HG03457 (cell line): Measurements from ENCODE around the gene SLAMF6.

Source experiments
- ATAC-seq: cut with Tn5 transposase; IDR thresholded peaks from one replicate; pipeline ENCODE4 v1.9.1; 2021; ENCODE audit warnings: moderate number of reproducible peaks; ENCODE audit not compliant: unreplicated experiment

SLAMF6 gene

DNA sequence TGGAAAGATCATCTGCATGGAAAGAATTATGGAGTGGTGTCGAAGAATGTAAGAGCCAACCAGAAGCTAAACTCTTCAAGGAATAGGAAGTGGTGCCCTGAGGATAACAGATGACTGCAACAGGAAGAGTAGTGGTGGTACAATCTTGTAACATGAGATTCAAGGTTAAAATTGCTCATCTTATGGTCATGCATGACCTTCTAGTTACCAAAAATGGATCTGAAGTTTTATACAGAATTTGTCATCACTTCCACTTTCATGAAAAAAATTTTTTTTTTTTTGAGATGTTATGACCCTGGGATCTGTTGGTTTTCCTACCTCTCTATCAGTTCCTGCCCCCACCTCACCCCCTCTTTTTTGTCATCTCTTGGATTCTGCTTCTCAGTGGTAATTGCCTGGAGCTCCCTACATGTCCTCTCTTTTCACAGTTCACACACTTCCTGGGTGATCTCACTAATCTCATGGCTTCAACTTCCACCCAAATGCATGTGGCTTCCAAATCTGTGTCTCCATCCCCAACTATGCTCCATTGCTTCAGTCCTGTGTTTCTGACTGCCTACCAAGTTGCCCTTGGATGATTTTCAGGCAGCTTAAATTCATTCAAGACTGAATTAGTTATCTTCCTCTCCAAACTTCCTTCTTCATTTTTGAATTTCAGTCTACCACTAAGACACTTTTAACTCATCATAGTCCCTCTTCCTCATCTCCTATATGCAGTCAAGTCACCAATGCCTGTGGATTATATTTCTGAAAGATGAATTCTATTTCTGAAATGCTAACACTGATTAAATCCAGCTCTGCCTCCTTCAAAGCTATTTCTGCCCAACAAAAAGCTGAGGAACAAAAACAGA is 48.4 kb downstream of the SLAMF6 start:
- ATAC-seq: no peak

DNA sequence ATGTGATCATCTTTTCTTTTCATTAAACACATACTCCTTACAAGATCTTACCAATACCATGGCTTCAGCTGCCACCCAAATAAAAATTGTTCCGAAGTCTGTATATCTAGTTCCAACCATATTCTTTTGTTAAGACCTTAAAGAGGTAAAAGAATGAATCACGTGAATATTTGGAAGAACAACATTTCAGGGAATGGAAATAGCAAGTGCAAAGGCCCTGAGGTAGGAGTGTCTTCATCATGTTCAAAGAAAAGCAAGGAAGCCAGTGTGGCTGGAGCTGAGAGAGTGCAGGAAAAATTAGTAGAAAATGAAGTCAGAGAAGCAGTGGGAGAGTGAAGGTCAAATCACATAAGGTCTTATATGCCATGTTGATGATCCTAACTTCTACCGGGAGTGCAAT is 50.9 kb downstream of the SLAMF6 start:
- no peak for ATAC-seq

DNA sequence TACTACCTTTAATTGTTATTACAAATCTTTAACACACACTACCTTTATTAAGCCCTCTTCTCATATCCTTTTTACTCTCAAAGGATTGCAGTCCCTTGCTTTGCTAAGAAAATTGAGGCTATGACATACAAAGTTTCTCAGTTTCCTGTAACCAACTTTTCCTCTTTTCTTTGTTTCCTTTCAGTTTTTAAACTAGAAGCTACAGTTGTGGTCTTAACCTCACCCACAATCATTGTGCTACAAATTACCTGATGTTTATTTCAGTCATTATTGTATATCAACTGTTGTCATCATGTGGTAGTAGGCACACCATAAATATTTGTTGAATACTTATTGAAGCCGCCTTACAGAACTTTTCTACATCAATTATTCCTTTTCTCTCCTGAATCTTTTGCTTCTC is 51.8 kb downstream of the SLAMF6 start:
- ATAC-seq: no peak

DNA sequence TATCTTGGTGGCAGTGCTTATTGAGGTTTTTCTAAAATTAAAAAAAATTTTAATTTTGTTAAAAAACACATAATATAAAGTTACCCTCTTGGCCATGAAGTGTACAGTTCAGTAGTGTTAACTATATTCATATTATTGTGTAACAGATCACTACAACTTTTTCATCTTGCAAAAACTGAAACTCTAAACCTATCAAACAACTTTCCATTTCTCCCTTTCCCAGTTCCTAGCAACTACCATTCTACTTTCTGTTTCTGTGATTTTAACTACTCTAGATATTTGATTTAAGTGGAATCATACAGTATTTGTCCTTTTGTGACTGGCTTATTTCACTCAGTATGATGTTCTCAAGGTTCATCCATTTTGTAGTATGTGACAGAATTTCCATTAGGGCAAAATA is 55.5 kb downstream of the SLAMF6 start:
- no peak for ATAC-seq

DNA sequence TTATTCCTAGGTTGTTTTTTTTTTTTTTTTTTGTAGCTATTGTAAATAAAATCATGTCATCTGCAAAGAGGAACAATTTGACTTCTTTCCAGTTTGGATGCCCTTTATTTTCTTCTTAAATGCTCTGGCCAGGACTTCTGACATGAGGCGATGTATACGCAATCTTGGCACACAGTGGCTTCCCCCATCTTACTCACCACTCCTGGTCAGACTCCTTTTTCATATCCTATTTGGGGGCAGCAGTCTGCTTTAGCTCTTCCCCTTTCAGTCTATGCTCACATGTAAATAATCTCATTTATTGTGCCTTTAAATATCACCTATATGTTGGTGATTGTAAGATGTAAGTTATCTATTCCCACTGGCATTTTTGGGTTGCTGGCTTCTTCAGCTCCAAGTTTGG is 56.1 kb downstream of the SLAMF6 start:
- no peak for ATAC-seq

DNA sequence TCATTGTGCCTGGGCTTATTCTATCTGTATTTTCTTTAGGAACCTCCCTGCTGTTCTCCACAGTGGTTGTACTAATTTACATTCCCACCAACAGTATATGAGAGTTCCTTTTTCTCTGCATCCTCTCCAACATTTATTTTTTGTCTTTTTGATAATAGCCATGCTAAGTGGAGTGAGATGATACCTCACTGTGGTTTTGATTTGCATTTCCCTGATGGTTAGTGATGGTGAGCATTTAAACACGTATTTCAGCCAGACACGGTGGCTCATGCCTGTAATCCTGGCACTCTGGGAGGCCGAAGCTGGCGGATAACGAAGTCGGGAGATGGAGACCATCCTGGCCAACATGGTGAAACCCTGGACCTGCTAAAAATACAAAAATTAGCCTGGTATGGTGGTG is 57.9 kb downstream of the SLAMF6 start:
- ATAC-seq: no peak

DNA sequence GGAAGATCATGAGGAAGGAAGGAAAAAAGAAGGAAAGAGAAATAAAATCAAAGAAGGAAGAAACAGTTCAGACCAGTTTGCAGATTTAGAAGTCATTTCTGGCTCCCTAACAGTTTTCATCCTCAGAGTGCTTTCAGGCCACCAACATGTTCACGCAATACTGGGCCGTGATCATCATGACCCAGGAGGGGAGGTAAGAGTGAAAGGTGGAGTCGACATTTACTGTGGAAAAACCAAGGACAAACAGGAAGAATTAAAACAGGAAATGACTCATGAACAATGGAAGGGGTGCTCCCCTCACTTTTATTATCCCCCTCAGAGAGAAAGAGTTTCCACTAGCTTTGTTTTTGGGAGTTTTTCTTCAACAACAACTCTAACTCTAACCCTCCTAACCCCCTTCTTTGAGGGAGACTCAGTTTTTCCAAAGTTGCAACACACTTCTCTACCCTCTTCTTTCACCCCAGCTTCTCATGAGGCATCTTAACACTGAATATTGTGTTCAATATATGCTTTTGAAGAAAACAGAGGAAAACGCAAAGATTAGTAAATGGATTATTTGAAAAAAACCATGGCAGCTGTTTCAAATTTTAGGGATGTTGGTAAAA is 62.3 kb downstream of the SLAMF6 start:
- no peak for ATAC-seq

DNA sequence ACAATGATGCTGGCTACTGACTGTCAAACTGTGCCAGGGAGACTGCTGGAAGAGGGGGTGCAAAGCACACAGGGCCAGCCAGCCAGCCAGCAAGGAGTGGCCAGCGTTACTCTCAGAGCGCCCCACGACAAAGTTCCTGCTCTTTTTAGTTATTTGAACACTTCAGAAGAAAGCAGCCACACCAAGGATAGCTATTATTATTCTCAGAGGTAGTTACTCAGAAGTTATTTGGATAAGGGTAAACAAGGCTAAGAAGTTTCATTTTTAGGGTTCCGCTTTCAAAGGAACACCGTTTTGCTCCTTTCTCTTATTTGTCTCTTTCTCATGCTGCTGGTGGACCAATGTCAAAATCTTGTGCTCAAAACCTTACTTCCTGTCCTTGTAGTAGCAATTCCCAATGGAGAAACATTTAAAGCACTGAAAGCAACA is 62.8 kb downstream of the SLAMF6 start:
- ATAC-seq: no peak

DNA sequence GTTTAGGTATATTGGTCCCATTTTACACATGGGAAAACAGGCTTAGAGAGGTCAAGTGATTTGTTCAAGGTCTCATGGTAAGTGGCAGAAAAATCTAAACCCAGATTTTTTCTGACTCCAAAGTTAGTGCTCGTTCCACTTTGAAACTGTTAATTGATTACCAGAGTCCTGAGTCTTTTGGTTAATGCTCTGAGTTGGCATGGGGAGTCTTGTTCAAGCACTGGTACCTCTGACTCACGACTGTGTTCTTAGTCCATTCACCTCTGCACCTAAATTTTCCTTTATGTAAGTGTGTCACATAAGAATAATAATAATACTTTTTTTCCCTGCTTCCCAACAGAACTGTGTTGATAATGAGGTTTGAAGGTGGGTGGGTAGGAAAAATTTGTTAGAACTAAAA is 63.4 kb downstream of the SLAMF6 start:
- ATAC-seq: no peak

DNA sequence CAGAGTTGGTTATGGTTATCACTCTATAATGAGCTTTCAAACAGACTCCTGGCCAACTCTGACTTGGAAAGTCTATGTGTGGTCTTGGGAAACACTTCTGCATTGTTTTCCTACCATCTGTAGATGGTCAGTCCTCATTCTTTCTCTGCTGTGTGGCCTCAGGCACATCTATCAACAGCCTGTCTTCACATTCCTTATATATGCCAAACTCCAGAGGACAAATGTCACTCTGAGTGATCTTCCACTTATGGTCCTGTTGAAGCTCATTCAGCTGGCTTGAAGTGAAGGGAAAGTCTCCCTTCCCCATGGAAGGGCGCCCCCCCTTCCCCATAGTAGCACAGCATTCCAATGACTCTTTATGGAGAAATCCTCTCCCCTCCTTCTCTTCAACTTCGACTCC is 64.0 kb downstream of the SLAMF6 start:
- ATAC-seq: no peak

DNA sequence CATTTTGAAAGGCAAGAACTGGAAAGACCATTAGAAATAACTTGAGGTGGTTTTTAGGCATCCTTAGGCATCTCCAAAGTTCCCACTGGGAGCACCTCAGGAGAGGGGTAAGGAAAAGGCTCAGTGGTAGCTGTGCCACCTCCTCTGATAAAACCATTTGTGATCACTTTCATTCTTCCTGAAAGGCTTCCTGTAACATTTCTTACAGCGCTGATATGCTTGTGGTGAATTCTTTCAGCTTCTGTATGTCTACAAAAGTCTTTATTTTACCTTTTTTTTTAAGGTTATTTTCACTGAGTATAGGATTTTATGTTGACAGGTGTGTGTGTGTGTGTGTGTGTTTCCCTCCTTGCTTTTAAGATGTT is 67.9 kb downstream of the SLAMF6 start:
- ATAC-seq: no peak

DNA sequence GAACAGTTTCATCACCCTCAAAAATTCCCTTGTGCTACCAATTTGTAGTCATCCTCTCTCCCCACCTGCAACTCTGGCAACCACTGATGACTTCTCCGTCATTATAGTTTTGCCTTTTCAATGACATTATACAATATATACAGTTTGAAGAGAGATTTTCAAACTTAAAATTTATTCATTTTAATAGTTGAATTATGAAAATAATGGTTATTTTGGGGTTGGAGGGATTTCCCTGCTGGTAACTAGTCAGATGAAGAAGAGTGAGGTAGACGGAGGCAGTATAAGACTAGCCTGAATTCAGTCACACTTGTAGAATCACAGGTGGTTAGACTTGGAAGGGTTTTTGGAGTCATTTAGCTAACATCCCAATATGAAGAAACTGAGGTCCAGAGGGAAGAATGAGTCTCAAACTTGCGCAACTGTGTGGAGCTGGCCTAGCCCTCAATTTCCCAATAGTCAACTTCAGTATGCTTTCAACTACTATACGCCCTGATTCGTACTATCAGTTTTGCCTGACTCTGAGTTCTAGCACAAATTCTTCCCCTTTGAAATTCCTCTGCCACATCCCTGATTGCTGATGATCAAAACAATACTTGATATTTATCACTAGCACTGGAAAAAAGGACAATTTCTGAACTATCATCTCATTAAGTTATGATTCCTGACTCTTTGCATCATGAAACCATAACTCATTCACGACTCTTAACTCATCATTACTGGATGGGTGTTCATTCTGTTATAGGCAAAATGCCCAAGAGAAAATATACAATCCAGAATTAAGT is 68.5 kb downstream of the SLAMF6 start:
- no peak for ATAC-seq

DNA sequence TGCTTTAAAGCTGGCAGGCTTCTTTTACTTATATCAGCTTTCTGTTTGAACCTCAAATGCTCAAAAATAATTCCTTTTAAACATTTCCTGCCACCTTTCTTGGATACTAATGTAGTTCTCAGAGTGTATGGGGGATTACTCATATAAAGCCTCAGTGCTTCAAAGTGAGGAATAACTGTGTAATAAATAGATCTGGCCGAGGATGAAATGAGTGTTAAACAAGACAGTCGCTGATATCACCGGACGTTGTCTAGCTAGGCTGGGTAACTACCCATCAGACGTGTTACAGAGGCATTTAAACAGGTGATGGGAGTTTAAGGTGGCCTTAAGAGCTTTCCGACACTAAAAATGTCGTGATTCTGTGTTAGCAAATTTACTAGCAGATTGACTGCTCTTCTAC is 69.6 kb downstream of the SLAMF6 start:
- ATAC-seq: peak; percentile 45

DNA sequence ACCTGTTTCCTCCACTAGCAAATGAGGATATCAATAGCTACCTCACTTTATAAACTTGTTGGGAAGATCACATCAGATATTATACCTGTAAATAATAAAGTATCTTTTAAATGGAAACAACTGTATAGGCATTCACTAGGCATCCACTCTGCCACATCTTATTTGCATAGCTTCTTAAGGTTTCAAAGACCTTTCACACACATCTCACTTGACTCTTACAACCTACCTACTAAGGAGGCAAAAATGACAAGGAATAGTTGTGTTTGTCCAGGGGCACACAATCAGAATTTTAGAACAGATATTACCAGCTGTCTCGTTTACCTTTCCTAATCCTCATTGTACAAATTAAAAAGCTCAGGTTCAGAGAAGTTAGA is 71.2 kb downstream of the SLAMF6 start:
- ATAC-seq: no peak

DNA sequence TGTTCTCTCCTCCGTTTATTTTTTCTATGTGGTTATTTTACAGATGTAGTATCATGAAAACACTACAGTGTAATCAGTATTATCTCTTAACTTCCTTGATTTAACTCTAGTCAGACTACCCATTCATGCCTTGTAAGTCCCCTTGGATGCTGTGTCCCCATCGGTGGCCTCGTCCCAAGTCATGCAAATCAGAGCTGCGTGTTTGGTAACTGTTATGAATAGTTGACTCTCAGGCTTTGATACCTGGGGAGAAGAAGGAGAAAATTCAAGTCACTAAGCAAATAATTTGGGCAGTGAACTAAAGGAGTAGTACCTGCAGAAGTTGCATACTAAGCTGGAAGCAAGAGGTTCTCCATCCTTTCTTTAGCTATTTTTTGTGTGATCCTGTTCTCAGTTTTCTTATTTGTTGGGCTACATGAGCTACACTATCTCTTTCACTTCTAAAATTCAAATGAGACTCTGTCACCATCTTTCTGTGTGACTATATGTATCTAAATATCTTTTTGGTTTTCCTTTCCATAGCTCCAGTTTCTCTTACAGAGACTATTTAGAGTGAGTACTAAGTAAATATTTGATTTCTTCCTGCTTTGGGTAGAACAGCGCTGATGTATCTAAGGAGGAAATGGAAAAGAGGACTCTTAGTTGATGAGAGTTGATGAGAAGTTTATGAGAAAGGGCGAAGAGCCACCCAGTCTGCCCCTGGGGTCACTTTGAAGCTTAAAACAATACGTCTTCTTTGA is 71.8 kb downstream of the SLAMF6 start:
- peak; percentile 42 for ATAC-seq

DNA sequence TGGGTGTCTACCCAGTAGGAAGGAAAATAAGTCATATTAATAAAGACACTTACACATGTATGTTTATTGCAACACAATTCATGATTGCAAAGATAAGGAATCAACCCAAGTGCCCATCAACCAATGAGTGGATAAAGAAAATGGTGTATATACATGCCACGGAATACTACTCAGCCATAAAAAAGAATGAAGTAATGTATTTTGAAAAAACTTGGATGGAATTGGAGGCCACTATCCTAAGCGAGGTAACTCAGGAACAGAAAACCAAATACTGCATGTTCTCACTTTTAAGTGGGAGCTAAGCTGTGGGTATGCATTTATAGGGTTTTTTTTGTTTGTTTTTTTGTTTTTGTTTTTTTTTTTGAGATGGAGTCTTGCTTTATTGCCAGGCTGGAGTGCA is 73.6 kb downstream of the SLAMF6 start:
- ATAC-seq: no peak

DNA sequence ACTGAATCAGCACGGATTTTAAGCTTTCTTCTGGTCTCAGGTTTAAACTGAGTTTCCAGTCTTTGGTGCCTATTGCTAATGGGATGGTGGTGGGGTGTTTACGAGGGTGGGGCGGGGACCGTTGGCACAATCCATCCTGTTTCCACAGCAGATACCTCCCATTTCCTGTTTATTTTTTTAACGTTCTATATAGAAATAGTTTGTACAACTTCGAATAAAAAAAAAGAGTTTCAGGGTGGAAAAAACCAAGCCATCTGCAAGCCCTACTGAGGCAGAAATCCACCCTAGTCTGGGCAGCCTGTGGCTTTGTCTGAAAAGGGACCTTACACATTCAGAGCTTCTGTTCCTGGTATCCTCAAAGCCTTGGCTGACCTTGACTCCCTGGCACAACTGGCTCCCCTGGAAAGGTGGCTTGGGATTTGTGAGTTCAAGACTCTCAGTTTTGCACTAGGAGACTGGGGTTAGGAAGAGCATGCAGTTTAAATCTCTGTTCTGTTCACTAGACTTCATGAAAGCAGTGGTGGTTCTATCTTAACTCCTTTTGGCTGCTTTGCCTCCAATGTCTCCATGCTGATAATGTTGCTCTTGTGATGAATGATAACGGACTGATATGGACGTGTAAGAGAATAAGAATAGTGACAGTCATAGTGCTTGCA is 76.0 kb downstream of the SLAMF6 start:
- ATAC-seq: no peak

DNA sequence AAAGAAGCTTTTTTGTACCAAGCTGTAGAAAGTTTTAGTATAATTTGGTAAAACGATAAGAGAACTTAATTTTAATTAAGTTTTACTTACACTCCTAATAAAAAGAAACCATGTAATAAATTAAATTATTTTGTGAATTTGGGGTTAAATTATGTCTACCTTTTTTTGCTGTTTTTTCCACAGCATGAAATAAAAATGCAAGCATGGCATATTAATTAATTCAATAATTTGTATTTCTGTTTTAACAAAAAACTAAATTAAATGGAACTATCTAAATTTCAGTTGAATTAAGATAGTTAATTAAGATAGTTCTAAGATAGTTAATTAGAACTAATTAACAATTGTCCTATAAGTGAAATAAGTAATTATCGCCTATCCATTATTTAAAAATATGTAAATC is 83.3 kb downstream of the SLAMF6 start:
- ATAC-seq: no peak

DNA sequence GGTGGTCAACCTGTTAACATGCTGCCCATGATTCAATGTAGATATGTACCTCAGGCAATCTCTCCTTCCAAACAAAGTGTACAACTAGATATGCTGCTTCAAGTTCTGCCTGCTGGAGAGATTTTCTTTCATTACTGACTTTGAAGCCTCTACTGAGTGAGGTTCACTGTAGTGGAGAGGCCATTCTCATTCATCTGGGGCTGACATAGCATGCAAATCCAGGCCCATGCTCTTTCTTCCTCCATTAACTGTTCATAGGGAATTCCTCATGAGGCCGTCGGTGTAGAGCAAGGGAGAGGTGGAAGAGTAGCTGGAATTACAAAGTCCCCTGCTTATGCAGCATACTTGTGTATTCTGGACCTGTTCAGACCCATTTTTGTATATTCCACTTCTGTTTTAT is 84.1 kb downstream of the SLAMF6 start:
- no peak for ATAC-seq

DNA sequence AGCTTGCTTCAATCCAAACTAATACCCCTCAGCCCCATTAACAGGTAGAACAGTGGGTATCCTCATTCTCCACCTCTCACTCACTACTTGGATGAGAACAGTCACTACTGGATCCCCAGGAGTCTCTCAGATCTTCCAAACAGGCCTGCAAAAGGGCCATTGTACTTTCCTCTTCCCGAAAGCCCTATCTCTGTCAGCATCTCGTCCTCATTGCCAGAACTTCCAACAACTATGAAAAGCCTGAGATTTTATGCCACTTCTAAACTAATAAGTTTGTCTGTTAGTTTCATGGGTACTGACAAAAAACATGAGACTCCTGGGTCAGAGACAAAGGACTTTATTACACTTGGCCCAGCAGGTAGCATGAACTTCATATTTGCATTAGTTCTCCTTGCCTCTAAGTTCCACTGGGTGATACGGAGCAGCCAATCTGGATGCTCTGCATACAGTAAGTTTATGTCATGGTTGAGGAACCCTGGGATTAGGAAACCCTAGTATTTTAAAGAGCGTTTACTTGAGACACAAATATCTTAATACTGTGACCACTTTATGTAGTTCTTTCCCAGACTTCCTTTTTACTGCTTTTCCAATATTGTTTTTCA is 84.6 kb downstream of the SLAMF6 start:
- ATAC-seq: no peak
